ENCODE results near the gene ZNF672. TPM values are rescaled to one million over a fixed set of nuclear protein-coding genes. Genes with fewer than 3 reads are reported as not detected.
"Not testable (repeated sequence)": the region's sequence is repeated elsewhere in the genome, so short reads cannot be mapped to it uniquely, and the experiment has no call there.

The ZNF672 gene
- total RNA-seq, 2 donors from 2014 or later: 41.6 to 42.2 TPM

DNA sequence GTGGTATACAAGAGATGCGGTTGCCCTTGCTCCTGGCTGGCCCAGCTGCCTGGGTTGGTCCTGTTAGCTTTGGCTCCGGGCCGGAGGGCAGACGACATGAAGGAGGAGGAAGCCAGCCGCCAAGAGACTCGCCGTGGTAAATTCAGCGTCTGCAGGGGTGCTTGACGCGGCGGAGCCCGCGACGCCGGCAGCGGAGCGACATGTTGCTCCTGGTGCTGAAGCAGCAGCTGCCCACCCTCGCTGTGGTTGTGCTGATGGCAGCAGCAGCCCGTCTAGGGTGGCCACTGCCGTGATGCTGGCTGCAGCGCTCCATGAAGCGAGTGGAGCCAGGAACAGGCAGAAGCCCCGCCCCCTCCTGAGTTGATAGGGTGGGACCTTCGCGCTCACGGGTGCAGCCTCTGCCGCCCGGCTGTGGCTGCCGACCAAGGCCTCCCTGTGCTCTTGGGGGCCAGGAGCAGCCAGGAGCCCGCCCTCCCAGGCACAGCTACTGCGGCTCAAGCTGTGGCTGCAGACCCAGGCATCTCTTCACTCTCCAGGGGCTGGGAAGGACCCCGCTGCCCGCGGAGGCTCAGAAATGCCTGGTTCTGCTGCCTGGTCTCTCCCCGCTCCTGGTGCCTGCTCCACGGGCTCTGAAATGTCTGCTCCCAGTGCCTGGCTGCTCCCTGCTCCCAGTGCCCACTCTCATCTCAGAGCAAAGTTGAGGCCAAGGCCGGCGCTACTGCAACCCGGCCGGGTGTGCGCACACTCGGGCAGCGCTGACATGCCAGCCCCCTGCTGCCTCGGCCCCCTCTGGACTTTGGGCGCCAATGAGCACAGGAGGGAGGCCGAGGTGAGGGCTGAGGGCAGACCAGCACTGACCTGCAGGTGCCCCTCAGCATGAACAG is 25.2 kb downstream of the ZNF672 start:
- intact Hi-C loops (cut with DNase I): no loop called here
- ATAC-seq (peak; percentile 77 to 80), DNase-seq (peak; percentile 92)

DNA sequence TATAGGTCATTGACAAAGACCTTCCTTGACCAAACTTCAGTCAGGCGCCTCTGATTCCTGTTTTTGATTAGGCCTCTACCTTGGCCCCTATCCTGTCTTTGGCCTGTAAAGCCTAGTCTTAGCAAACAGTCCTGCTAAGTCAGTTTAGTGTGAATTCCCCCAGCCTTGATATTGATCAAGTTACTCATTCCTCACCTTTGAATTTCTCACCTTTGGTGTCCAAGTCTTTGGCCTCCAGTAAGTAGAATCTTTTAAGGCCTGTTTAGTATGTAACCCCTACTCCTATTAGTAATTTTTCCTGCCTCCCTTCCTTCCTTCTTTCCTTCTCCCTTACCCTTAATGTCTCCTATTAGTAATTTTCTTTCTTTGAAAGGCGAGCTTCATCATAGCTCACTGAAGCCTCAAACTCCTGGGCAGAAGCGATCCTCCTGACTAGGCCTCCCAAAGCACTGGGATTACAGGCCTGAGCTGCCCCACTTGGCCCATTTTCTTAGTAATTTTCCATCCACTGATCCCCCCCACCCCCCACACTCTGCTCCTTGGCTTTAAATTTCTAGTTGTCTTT is 33.9 kb downstream of the ZNF672 start:
- intact Hi-C loops (cut with DNase I): no loop called here
- DNase-seq: no peak
- ATAC-seq: no peak

DNA sequence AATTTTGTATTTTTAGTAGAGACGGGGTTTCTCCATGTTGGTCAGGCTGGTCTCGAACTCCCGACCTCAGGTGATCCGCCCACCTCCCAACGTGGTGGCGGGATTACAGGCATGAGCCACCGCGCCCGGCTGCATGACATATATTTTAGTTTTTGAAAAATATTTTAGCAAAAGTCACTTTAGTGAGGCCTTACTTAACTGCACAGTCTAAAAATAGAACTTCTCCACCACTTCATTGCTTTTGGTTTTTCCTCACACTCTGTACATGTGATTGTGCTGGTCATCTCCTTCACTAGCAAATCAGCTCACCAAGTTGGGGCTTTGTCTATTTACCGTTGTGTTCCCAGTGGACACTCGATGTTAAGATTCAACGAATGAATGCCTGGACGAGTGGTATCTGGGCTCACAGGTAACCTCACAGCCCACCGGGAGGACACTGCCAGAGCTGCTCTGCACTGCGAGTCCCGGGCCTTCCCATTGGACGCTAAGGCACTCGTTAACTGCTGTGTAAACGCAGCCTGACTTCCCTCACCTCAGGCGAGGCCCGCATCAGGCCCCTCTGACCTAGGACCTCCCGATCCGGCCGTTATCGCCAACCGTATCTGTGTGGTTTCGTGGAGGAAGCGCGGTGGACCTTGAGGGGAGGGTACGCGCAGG is 34.9 kb downstream of the ZNF672 start:
- DNase-seq: peak; percentile 64
- intact Hi-C loops (cut with DNase I): no loop called here
- peak; percentile 48 to 80 for ATAC-seq

DNA sequence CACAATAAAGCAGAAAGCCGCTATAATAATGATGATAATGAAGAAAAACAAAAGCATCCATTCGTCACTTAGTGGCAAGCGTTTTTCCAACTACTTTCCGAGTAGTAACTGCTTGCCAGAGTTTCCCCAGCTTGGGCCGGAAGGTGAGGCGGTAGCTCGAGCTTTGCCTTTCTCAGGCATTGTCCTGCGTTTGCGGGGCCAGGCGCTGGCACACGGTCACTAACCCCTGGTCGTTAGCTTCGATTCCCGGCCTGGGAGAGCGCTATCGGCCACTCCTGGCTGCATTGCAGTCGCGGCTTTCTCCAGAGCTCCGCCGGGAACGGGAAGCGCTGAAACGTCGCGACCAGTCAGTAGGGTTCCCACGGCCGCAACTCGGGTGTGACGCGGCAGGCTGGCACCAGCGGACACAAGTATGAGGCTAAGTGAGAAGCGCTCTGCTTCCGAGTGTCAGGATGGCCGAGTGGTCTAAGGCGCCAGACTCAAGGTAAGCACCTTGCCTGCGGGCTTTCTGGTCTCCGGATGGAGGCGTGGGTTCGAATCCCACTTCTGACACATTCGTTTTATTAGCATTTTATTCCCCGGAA is 35.5 kb downstream of the ZNF672 start:
- intact Hi-C loops (cut with DNase I): no loop called here
- DNase-seq: peak; percentile 92
- ATAC-seq: peak; percentile 95 to 97

DNA sequence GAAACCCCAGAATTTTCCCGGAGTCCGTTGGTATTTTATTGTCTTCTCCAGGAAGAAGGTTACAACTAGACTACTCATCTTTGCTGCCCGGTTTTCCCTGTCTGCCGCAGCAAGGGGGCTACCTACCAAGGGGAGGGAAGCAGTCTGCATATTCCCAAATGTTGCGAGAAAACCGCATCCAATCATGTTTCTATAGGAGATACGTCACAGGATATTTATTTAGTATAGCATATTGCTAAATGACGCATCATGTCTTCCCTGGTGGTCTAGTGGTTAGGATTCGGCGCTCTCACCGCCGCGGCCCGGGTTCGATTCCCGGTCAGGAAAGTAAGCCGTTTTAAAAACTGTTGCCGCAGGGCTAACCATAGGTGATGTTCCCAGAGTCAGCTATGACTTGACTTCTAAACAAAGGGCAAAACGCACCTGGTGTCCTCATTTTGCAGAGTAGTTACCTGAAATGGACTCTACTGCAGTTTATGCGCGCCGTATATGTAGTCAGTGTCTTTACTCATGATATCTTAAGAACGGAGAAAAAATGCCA is 36.0 kb downstream of the ZNF672 start:
- peak; percentile 65 to 83 for ATAC-seq
- peak; percentile 67 for DNase-seq
- intact Hi-C loops (cut with DNase I): no loop called here

GRCh38 chr1:248881261-248881660 is 43.2 kb downstream of the ZNF672 start:
- intact Hi-C loops (cut with DNase I): no loop called here
- no peak for ATAC-seq
- DNase-seq: no peak

- intact Hi-C loops (cut with DNase I); DNase-seq; ATAC-seq: not testable (repeated sequence)
Measured at GRCh38 chr1:248882427-248882826, 44.4 kb downstream of the ZNF672 start.

- no peak for DNase-seq
- ATAC-seq: no peak
- intact Hi-C loops (cut with DNase I): no loop called here
Measured at GRCh38 chr1:248884632-248885295, 46.7 kb downstream of the ZNF672 start.

- intact Hi-C loops (cut with DNase I): no loop called here
- no peak for DNase-seq
- ATAC-seq: no peak
Measured at GRCh38 chr1:248885646-248886045, 47.6 kb downstream of the ZNF672 start.

- DNase-seq (no peak), ATAC-seq (peak in 1 of 2 donors; percentile 55)
Measured at GRCh38 chr1:248886237-248886895, 48.3 kb downstream of the ZNF672 start.

GRCh38 chr1:248889914-248890243 is 51.9 kb downstream of the ZNF672 start:
- intact Hi-C loops (cut with DNase I); DNase-seq; ATAC-seq: not testable (repeated sequence)

More at GRCh38 chr1:248886237-248886895, 48.3 kb downstream of the ZNF672 start:
- intact Hi-C loops (cut with DNase I): no loop called here

DNA sequence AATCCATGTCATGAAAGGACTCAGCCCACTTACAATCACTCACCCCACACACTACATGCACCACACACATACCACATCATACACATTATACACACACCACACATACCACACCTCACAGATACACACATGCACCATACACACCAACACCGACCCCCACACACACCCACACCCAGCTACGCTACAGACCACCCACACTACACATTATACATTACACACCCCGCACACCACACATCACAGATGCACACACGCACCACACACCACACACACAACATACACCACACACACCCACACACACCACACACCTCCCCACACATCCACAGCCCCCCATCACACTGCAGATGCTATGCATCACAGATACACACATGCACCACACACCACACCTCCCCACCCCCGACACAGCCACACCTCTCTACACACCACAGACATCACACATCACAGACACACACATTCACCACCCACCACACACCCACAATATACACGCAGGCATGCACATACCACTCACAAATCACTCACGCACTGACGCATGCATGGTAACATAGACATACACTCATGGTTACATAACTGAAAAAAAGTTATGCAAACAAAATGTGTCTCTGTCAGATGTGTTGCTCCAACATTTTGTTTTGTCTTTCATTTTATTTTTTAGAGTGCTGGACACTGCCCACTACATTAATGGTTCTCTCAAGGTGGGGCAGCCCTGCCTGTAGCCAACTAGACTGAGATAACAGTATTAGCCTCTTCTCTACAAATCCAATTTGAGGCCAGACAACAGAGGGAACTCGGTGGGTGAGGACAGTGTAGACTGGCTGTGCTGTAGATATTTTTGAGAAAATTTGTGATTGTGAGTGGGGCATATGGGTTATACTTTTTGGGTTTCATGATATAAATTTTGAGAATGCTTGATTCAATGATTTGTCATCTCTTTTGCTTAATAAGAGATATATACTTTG is 52.8 kb downstream of the ZNF672 start:
- intact Hi-C loops (cut with DNase I): no loop called here
- DNase-seq (no peak), ATAC-seq (no peak)

- ATAC-seq (no peak), DNase-seq (no peak)
- intact Hi-C loops (cut with DNase I): no loop called here
Measured at GRCh38 chr1:248891758-248892157, 53.7 kb downstream of the ZNF672 start.

DNA sequence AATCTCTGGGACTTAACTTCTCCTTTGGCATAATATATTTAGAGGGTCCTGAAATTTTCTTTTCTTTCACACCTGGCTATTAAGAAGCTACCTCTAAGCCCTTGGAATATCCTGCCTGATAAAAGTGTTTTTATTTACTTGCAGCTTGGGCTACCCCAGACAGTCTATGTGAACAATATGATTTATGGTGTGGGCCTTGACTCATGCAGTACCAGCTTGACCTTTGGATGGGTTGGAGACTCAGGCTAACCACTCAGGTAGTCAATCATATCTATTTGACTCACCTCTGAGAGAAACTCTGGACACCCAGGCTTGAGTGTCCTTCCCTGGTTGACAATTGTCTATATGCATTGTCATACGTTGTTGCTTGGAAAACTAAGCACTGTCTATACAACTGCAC is 54.6 kb downstream of the ZNF672 start:
- intact Hi-C loops (cut with DNase I): no loop called here
- ATAC-seq (no peak), DNase-seq (no peak)

DNA sequence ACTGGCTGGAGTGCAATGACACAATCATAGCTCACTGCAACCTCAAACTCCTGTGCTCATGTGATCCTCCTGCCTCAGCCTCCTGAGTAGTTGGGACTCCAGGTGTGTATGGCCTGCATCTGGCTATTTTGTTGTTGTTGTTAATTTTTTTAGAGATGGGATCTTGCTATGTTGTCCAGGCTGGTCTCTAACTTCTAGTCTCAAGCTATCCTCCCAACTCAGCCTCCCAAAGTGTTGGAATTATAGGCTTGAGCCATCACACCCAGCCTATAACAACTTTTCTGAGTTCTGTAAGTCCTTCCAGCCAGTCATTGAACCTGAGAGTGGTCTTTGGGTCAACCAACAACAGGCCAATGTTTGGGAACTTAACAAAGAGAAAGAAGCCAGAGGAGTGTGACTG is 56.8 kb downstream of the ZNF672 start:
- no peak for ATAC-seq
- intact Hi-C loops (cut with DNase I): no loop called here
- no peak for DNase-seq

GRCh38 chr1:248897412-248898337 is 59.7 kb downstream of the ZNF672 start:
- intact Hi-C loops (cut with DNase I): no loop called here
- ATAC-seq: no peak
- no peak for DNase-seq

Measured in left cardiac atrium (tissue), 4 donors.